H9 (cell line): ENCODE results near the gene DHRSX. TPM values are rescaled to one million over a fixed set of nuclear protein-coding genes. Genes with fewer than 3 reads are reported as not detected.

ENCODE experiments used
- DNase-seq: peaks from one replicate; pipeline ENCODE4 v3.0.0-alpha.2; 2017
- H2AFZ ChIP-seq: one replicate; pipeline ENCODE4 v1.6.1; 2013; ENCODE audit warnings: mild to moderate bottlenecking, low read length, control low read depth, moderate library complexity
- H2AK5ac ChIP-seq: 2 replicates; pipeline ENCODE4 v1.6.1; 2013; ENCODE audit warnings: low read length, control low read depth, mixed read lengths; ENCODE audit not compliant: insufficient read length
- H2BK120ac ChIP-seq: one replicate; pipeline ENCODE4 v1.6.1; 2013; ENCODE audit warnings: low read depth, mild to moderate bottlenecking, low read length, control low read depth, inconsistent platforms; ENCODE audit not compliant: poor library complexity, severe bottlenecking
- H2BK12ac ChIP-seq: 2 replicates; pipeline ENCODE4 v1.6.1; 2013; ENCODE audit warnings: low read length, control low read depth, mixed read lengths, low read depth; ENCODE audit not compliant: insufficient read length
- H2BK15ac ChIP-seq: 2 replicates; pipeline ENCODE4 v1.6.1; 2013; ENCODE audit warnings: low read depth, low read length, control low read depth
- H2BK20ac ChIP-seq: one replicate; pipeline ENCODE4 v1.6.1; 2013; ENCODE audit warnings: low read depth, mild to moderate bottlenecking, low read length, control low read depth, inconsistent platforms; ENCODE audit not compliant: poor library complexity, severe bottlenecking
- H2BK5ac ChIP-seq: 2 replicates; pipeline ENCODE4 v1.6.1; 2013; ENCODE audit warnings: low read length, control low read depth, mixed read lengths; ENCODE audit not compliant: insufficient read length
- H3K14ac ChIP-seq: 2 replicates; pipeline ENCODE4 v1.6.1; 2013; ENCODE audit warnings: low read length, control low read depth; ENCODE audit not compliant: insufficient read depth
- H3K18ac ChIP-seq: 2 replicates; pipeline ENCODE4 v1.6.1; 2013; ENCODE audit warnings: low read depth, mild to moderate bottlenecking, mixed read lengths, low read length, control low read depth; ENCODE audit not compliant: insufficient read length
- H3K23ac ChIP-seq: 2 replicates; pipeline ENCODE4 v1.6.1; 2013; ENCODE audit warnings: low read length, control low read depth, mixed read lengths, low read depth; ENCODE audit not compliant: insufficient read length
- H3K23me2 ChIP-seq: 2 replicates; pipeline ENCODE4 v1.6.1; 2013; ENCODE audit warnings: low read depth, mild to moderate bottlenecking, mixed read lengths, low read length, control low read depth; ENCODE audit not compliant: insufficient read length, poor library complexity, severe bottlenecking
- H3K27ac ChIP-seq: 2 replicates; pipeline ENCODE4 v1.5.1; 2013; ENCODE audit warnings: low read length, control low read depth, mixed read lengths, low read depth; ENCODE audit not compliant: insufficient read length
- H3K27me3 ChIP-seq: 2 replicates; pipeline ENCODE4 v1.6.1; 2013; ENCODE audit warnings: low read length, control low read depth, inconsistent platforms; ENCODE audit not compliant: insufficient read depth
- H3K4ac ChIP-seq: 2 replicates; pipeline ENCODE4 v1.6.1; 2013; ENCODE audit warnings: low read depth, mild to moderate bottlenecking, control low read depth, inconsistent platforms, low read length, moderate library complexity
- H3K4me1 ChIP-seq: 2 replicates; pipeline ENCODE4 v1.6.1; 2013; ENCODE audit warnings: low read length, control low read depth, inconsistent platforms; ENCODE audit not compliant: insufficient read depth
- H3K4me2 ChIP-seq: 2 replicates; pipeline ENCODE4 v1.6.1; 2013; ENCODE audit warnings: low read length, control low read depth, mixed read lengths; ENCODE audit not compliant: insufficient read length, insufficient read depth
- H3K56ac ChIP-seq: 2 replicates; pipeline ENCODE4 v1.6.1; 2013; ENCODE audit warnings: low read depth, mild to moderate bottlenecking, mixed read lengths, low read length, control low read depth; ENCODE audit not compliant: insufficient read length
- H3K79me1 ChIP-seq: 2 replicates; pipeline ENCODE4 v1.6.1; 2013; ENCODE audit warnings: low read depth, mild to moderate bottlenecking, moderate library complexity, low read length, control low read depth, inconsistent platforms; ENCODE audit not compliant: insufficient read depth, poor library complexity, severe bottlenecking
- H3K79me2 ChIP-seq: 2 replicates; pipeline ENCODE4 v1.6.1; 2013; ENCODE audit warnings: low read length, control low read depth, inconsistent platforms; ENCODE audit not compliant: insufficient read depth
- H3K9ac ChIP-seq: 2 replicates; pipeline ENCODE4 v1.6.1; 2013; ENCODE audit warnings: low read length, control low read depth, mixed read lengths; ENCODE audit not compliant: insufficient read length; ENCODE audit errors: extremely low read depth
- H3K9me3 ChIP-seq: one replicate; pipeline ENCODE4 v1.6.1; 2013; ENCODE audit warnings: low read depth, low read length, inconsistent platforms; ENCODE audit not compliant: control insufficient read depth
- H3T11ph ChIP-seq: one replicate; pipeline ENCODE4 v1.6.1; 2013; ENCODE audit warnings: mild to moderate bottlenecking, low read length, control low read depth, inconsistent platforms
- H4K20me1 ChIP-seq: one replicate; pipeline ENCODE4 v1.6.1; 2013; ENCODE audit not compliant: control insufficient read depth, insufficient read length, insufficient read depth
- H4K5ac ChIP-seq: 2 replicates; pipeline ENCODE4 v1.6.1; 2013; ENCODE audit warnings: low read depth, mild to moderate bottlenecking, mixed read lengths, low read length, control low read depth; ENCODE audit not compliant: insufficient read length
- H4K8ac ChIP-seq: replicated peaks from 2 replicates; pipeline ENCODE4 v1.6.1; 2013; ENCODE audit warnings: low read length, control low read depth, mixed read lengths, low read depth; ENCODE audit not compliant: insufficient read length
- H4K91ac ChIP-seq: 2 replicates; pipeline ENCODE4 v1.6.1; 2013; ENCODE audit warnings: low read depth, mild to moderate bottlenecking, moderate library complexity, mixed read lengths, low read length, control low read depth; ENCODE audit not compliant: insufficient read length
- H3K27ac Mint-ChIP-seq, 3 experiments: 2 replicates in 2 of 3; 3 replicates in 1 of 3; pipeline ENCODE4 v1.8.0; 2020 to 2021; ENCODE audit warnings: mixed read lengths in 3 of 3, mild to moderate bottlenecking in 1 of 3, moderate library complexity in 1 of 3
- H3K27me3 Mint-ChIP-seq: 2 replicates; pipeline ENCODE4 v1.8.0; 2021; ENCODE audit warnings: low read depth, mild to moderate bottlenecking, moderate library complexity, mixed read lengths
- H3K36me3 Mint-ChIP-seq, 3 experiments: 2 replicates in 2 of 3; 3 replicates in 1 of 3; pipeline ENCODE4 v1.8.0; 2020 to 2021; ENCODE audit warnings: low read depth in 3 of 3, mixed read lengths in 3 of 3; ENCODE audit not compliant: insufficient read depth in 1 of 3
- H3K4me1 Mint-ChIP-seq, 2 experiments: 2 replicates each; pipeline ENCODE4 v1.8.0; 2020; ENCODE audit warnings: mixed read lengths in 2 of 2
- H3K4me3 Mint-ChIP-seq, 2 experiments: 2 replicates in 1 of 2; 3 replicates in 1 of 2; pipeline ENCODE4 v1.8.0; 2020 to 2021; ENCODE audit warnings: mild to moderate bottlenecking in 2 of 2, mixed read lengths in 2 of 2, moderate library complexity in 1 of 2
- H3K9me3 Mint-ChIP-seq, 2 experiments: 2 replicates in 1 of 2; 3 replicates in 1 of 2; pipeline ENCODE4 v1.8.0; 2020; ENCODE audit warnings: mild to moderate bottlenecking in 2 of 2, mixed read lengths in 2 of 2, moderate library complexity in 1 of 2
- WGBS: extraction: QIAGEN DNeasy Blood & Tissue Kit; methylation state at CpG from one replicate; pipeline ENCODE4 v1.1.7; 2013; ENCODE audit warnings: missing lambda C conversion rate, low lambda C conversion rate, mixed read lengths; ENCODE audit not compliant: insufficient read length; ENCODE audit errors: extremely low coverage; 5-methylcytosine and 5-hydroxymethylcytosine counted together
- total RNA-seq: library from RNA; stranded (reverse); gene quantifications from 2 replicates; pipeline ENCODE4 v1.2.1, GENCODE V29; 2021
- TF ChIP-seq, protein P1 (sequence below): fragments of 200-600 bp; sonication (generic); conservative IDR thresholded peaks from 3 replicates; pipeline ENCODE4 v1.8.0; 2021; ENCODE audit warnings: antibody characterized with exemption, mild to moderate bottlenecking

DHRSX gene
- total RNA-seq, 1 experiment from 2014 or later: 44.0 TPM

DNA sequence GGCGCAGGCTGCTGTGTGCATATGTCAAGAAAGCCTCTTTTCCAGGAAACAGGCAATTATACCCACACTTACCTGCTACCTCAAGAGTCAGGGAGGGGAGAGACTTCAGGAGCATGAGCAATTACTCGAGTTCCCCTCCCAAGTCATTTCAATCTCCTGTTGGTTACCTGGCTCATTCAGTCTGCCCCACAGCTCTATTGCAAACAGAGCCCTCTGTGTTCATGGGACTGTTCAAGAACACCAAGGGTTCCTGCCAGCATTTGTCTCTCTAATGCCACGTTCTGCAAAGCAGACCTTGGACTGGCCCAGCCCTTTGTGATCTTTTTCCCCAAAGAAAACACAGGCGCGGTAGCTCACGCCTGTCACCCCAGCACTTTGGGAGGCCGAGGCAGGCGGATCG is 274.6 kb downstream of the DHRSX start:
- peaks cover 47 to 48% of the 10 kb centered on the region in 2 experiments for H3K9me3 Mint-ChIP-seq
- H3K79me2 ChIP-seq: no peaks in the 10 kb centered on the region
- TF ChIP-seq, protein P1, sequence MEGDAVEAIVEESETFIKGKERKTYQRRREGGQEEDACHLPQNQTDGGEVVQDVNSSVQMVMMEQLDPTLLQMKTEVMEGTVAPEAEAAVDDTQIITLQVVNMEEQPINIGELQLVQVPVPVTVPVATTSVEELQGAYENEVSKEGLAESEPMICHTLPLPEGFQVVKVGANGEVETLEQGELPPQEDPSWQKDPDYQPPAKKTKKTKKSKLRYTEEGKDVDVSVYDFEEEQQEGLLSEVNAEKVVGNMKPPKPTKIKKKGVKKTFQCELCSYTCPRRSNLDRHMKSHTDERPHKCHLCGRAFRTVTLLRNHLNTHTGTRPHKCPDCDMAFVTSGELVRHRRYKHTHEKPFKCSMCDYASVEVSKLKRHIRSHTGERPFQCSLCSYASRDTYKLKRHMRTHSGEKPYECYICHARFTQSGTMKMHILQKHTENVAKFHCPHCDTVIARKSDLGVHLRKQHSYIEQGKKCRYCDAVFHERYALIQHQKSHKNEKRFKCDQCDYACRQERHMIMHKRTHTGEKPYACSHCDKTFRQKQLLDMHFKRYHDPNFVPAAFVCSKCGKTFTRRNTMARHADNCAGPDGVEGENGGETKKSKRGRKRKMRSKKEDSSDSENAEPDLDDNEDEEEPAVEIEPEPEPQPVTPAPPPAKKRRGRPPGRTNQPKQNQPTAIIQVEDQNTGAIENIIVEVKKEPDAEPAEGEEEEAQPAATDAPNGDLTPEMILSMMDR: no peak
- DNase-seq: no peak
- no peak overlapping the region for H4K91ac ChIP-seq
- H3K23me2 ChIP-seq: no peaks in the 10 kb centered on the region
- peaks cover 17% of the 10 kb centered on the region for H3K9me3 ChIP-seq
- H2BK120ac ChIP-seq: no peak overlapping the region
- no peak overlapping the region for H2BK20ac ChIP-seq
- no peak overlapping the region for H4K5ac ChIP-seq
- H3K4me2 ChIP-seq: no peak overlapping the region
- no peak overlapping the region for H4K8ac ChIP-seq
- H2BK5ac ChIP-seq: no peak overlapping the region
- no peaks in the 10 kb centered on the region; the same call in 1 of the 2 replicates for H3K4me1 ChIP-seq
- no peak overlapping the region for H3K9ac ChIP-seq
- H3K4ac ChIP-seq: no peak overlapping the region
- H2AK5ac ChIP-seq: no peak overlapping the region
- H3K4me3 Mint-ChIP-seq: no peak overlapping the region
- H3K27me3 Mint-ChIP-seq: peaks cover 3% of the 10 kb centered on the region; the same call in 1 of the 2 replicates
- no peak overlapping the region for H3K56ac ChIP-seq
- no peaks in the 10 kb centered on the region for H3K27me3 ChIP-seq
- no peak overlapping the region for H3K27ac ChIP-seq
- WGBS: no CpG with 5 or more reads among the region's 9 CpGs
- no peak overlapping the region for H3K23ac ChIP-seq
- H3K27ac Mint-ChIP-seq: no peak overlapping the region
- H4K20me1 ChIP-seq: peaks cover 3% of the 10 kb centered on the region
- H3K14ac ChIP-seq: no peak overlapping the region
- no peak overlapping the region for H2BK15ac ChIP-seq
- no peak overlapping the region for H2BK12ac ChIP-seq
- no peak overlapping the region for H3T11ph ChIP-seq
- H3K4me1 Mint-ChIP-seq: peaks cover 8 to 10% of the 10 kb centered on the region in 2 experiments
- peaks cover 68 to 74% (median 68%) of the 10 kb centered on the region in 3 experiments for H3K36me3 Mint-ChIP-seq
- H3K18ac ChIP-seq: no peak overlapping the region
- H2AFZ ChIP-seq: no peak overlapping the region
- H3K79me1 ChIP-seq: no peaks in the 10 kb centered on the region
